Fibroblast of the aortic adventitia (primary cell): ENCODE results near the gene SLC2A6. TPM values are rescaled to one million over a fixed set of nuclear protein-coding genes. Genes with fewer than 3 reads are reported as not detected.
A peak's percentile ranks its signal among the peaks of the same experiment; 100 is the strongest.

Experiments used
- DNase-seq: peaks from one replicate; pipeline ENCODE4 v3.0.0-alpha.2; 2010; ENCODE audit warnings: low read depth
- H3K4me3 ChIP-seq: 2 replicates; pipeline ENCODE4 v1.5.1; 2011; ENCODE audit warnings: low read depth, mild to moderate bottlenecking, control low read depth, low read length, moderate library complexity
- CTCF ChIP-seq: IDR thresholded peaks from 2 replicates; pipeline ENCODE4 v1.5.1; 2011; ENCODE audit warnings: mild to moderate bottlenecking, low read length, control low read depth, inconsistent platforms; ENCODE audit not compliant: insufficient read depth
- total RNA-seq: library from RNA; depleted of rRNA; stranded (reverse); fragments of >200 nt; gene quantifications from 2 replicates; pipeline ENCODE4 v1.2.3, GENCODE V29; 2012; ENCODE audit warnings: low replicate concordance

SLC2A6 gene
- total RNA-seq, 1 donor, result 7.3 TPM

- no peak for TF ChIP-seq CTCF
- no peak overlapping the region for H3K4me3 ChIP-seq
- no peak for DNase-seq
Observed at GRCh38 chr9:133433351-133433843, 45.5 kb downstream of the SLC2A6 start.

- H3K4me3 ChIP-seq, result no peak overlapping the region
- no peak for TF ChIP-seq CTCF
- DNase-seq, result no peak
Observed at GRCh38 chr9:133430244-133430643, 48.7 kb downstream of the SLC2A6 start.

GRCh38 chr9:133429641-133430161, 49.2 kb downstream of the SLC2A6 start:
- no peak for DNase-seq
- TF ChIP-seq CTCF, result peak; percentile 29

GRCh38 chr9:133429214-133429613, 49.7 kb downstream of the SLC2A6 start:
- TF ChIP-seq CTCF, result no peak
- no peak for DNase-seq
- H3K4me3 ChIP-seq, result no peak overlapping the region

More at GRCh38 chr9:133429641-133430161, 49.2 kb downstream of the SLC2A6 start:
- H3K4me3 ChIP-seq, result no peak overlapping the region

- peak overlapping the region; percentile 28 for H3K4me3 ChIP-seq
- no peak for DNase-seq
- no peak for TF ChIP-seq CTCF
Observed at GRCh38 chr9:133428617-133429101, 50.2 kb downstream of the SLC2A6 start.

GRCh38 chr9:133427658-133428348, 51.1 kb downstream of the SLC2A6 start:
- no peak overlapping the region for H3K4me3 ChIP-seq
- no peak for DNase-seq
- TF ChIP-seq CTCF, result no peak
